CD4-positive, alpha-beta T cell treated with Interferon alpha-2 for 1 hour (primary cell): ENCODE results near the gene TEDDM1.
"Not testable (repeated sequence)": the region's sequence is repeated elsewhere in the genome, so short reads cannot be mapped to it uniquely, and the experiment has no call there.

Experiments
- DNase-seq, 2 donors: peaks; one replicate each; pipeline ENCODE4 v3.0.0-alpha.2; 2020 to 2022

Gene TEDDM1

GRCh38 chr1:182400567-182400966, at the start of gene TEDDM1:
Gene TEDDM1, minus strand, starts transcription at chr1:182400667. Its CDS starts 182 bp downstream, at chr1:182400485.
- DNase-seq = no peak

- DNase-seq = no peak
Observed at GRCh38 chr1:182450087-182450486, 49.6 kb upstream of the TEDDM1 start, which contains the start of gene RGSL1. Gene RGSL1, plus strand, starts transcription at chr1:182450146. Its CDS starts 20 bp downstream, at chr1:182450166.

- DNase-seq = no peak
Observed at GRCh38 chr1:182447660-182448059, 47.2 kb upstream of the TEDDM1 start.

GRCh38 chr1:182447124-182447523, 46.7 kb upstream of the TEDDM1 start:
- DNase-seq = not testable (repeated sequence)

GRCh38 chr1:182446033-182446669, 45.7 kb upstream of the TEDDM1 start:
- peak in 1 of 2 donors; percentile 41 for DNase-seq

- no peak for DNase-seq
Observed at GRCh38 chr1:182444497-182444896, 44.0 kb upstream of the TEDDM1 start.

GRCh38 chr1:182442333-182442732, 41.9 kb upstream of the TEDDM1 start:
- no peak for DNase-seq

- DNase-seq = no peak
Observed at GRCh38 chr1:182441719-182442118, 41.3 kb upstream of the TEDDM1 start.

- DNase-seq = no peak
Observed at GRCh38 chr1:182438326-182438725, 37.9 kb upstream of the TEDDM1 start.

- no peak for DNase-seq
Observed at GRCh38 chr1:182433580-182433979, 33.1 kb upstream of the TEDDM1 start.

- DNase-seq = no peak
Observed at GRCh38 chr1:182431278-182431677, 30.8 kb upstream of the TEDDM1 start.

GRCh38 chr1:182430263-182431068, 30.0 kb upstream of the TEDDM1 start:
- DNase-seq = peak; percentile 20 to 56

GRCh38 chr1:182428043-182428442, 27.6 kb upstream of the TEDDM1 start:
- DNase-seq = no peak

- peak in 1 of 2 donors; percentile 3 for DNase-seq
Observed at GRCh38 chr1:182426442-182427430, 26.3 kb upstream of the TEDDM1 start.

GRCh38 chr1:182415789-182416188, 15.3 kb upstream of the TEDDM1 start:
- DNase-seq = no peak

GRCh38 chr1:182413969-182414368, 13.5 kb upstream of the TEDDM1 start:
- no peak for DNase-seq

- no peak for DNase-seq
Observed at GRCh38 chr1:182413486-182413885, 13.0 kb upstream of the TEDDM1 start.

GRCh38 chr1:182410620-182411273, 10.3 kb upstream of the TEDDM1 start:
- no peak for DNase-seq

- no peak for DNase-seq
Observed at GRCh38 chr1:182410138-182410537, 9.7 kb upstream of the TEDDM1 start.

GRCh38 chr1:182408435-182409075, 8.1 kb upstream of the TEDDM1 start:
- DNase-seq = no peak

- DNase-seq = no peak
Observed at GRCh38 chr1:182407724-182408123, 7.3 kb upstream of the TEDDM1 start.

GRCh38 chr1:182406012-182406411, 5.5 kb upstream of the TEDDM1 start:
- no peak for DNase-seq
